Mesenteric fat pad (tissue), 1 donor: ENCODE measurements around the gene KLK11. TPM values are rescaled to one million over a fixed set of nuclear protein-coding genes. Genes with fewer than 3 reads are reported as not detected.
A peak's percentile ranks its signal among the peaks of the same experiment; 100 is the strongest.

Experiments used
- DNase-seq: peaks from one replicate; pipeline ENCODE4 v3.0.0-alpha.2; 2020; ENCODE audit warnings: low spot score
- total RNA-seq: library from RNA; stranded (reverse); fragmentation: NEBNext Ultra II Directional; extraction: Animal tissue kit (Norgen Biotek cat#: 25700); gene quantifications from one replicate; pipeline ENCODE4 v1.2.1, GENCODE V29; 2021
- donor health status: DM: yes; HTN: yes; CAD: no.

Gene KLK11
- total RNA-seq, 1 donor from 2014 or later, result not detected

DNA sequence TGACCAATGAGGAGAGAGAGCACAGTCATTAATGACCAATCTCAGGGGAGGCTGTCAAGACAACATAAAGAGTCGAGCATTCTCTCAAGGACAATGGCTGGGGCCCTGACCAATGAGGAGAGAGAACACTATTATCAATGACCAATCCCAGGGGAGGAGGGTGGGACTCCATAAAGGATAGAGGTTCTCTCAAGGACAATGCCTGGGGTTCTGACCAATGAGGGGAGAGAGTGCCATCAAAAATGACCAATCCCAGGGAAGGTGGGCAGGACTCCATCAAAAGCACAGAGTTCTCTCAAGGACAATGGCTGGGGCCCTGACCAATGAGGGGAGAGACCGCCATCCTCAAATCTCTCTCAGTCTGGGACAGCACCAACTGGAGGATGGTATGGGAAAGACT is 3.3 kb upstream of the KLK11 start:
- peak; percentile 68 for DNase-seq

DNA sequence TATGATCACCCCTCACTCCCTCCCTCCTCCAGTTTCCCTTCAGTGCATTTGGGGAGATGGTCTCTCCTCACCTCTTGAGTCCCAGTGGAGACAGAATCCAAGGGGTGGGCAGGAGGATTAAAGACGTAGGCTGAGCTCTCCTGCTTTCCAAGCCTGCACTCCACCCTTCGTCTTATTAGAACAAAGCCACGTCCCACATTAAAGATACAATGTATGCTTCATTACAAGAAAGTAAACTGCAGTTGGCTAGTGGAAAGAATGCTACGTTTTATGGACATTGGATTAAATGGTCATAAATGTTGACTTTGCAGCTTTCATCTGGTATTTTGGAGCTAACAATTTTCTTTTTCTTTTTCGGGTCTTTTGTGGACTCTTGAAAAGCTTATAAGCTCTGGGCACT is 1.5 kb upstream of the KLK11 start:
- no peak for DNase-seq

DNA sequence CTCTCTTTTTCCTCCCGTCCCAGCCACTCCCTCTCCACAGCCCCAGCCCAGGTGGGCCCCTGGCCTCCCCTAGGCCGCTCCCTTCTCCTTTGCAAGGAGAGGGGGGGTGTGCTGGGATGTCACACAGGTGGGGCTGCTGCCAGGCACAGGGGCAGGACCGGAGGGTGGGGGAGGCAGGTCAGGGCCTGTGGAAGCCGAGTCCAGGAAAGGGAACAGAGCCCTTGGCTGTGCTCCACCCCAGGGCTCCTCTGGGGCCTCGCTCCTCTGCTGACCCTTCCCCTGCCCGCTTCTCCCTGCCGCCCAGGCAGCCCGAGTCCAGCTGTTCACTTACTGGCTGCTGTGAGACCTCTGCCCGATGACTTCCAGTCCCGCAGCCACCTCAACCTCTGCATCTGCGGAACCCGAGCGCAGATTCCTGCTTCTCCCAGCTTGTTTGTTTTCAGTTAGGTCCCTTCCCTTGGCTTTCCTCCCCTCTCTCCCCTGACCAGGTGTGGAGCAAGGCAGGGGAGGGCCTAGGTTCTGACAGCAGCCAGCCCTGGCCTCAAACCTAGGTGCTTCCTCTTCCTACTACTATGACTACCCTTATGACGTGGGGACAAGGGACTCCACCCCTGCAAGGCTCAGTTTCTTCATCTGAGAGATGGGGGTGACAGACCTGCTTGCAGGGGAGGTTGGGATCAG is 850 bp upstream of the KLK11 start:
- DNase-seq, result peak; percentile 60

DNA sequence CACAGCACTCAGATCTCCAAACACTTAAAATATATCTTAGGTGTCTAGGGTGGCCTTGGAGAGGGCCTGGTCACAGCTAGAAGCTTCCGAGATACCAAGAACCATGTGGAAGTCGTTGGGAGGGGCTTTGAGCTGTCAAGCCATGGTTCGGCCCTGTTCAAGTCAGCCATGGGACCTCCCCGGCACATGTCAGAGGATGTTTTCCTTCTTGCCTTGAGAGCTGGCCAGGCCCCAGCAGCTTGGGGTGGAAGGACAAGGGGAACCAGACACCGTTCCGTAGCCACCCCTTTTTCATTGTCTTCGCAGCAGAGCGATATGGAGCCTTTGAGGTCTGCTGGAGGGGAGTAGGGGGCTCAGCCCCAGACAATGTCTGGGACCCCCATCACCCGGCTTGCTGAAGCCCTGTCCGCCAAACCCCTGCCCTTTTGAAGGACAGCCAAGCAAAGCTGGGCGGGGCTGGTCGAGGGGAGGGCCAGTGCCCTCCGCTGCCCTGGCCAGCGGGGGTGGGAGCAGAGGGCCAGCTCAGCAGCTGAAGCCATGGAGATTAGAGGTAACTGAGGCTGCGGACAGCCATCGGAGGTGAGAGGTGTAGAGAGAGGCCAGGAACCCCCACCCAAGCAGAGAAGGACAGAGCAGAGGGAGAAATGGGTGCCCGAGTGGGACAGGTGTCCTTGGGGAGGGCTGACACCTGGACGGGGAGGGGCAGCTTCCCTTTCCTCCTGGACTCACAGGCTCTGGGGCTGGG is 435 bp downstream of the KLK11 start:
- no peak for DNase-seq

DNA sequence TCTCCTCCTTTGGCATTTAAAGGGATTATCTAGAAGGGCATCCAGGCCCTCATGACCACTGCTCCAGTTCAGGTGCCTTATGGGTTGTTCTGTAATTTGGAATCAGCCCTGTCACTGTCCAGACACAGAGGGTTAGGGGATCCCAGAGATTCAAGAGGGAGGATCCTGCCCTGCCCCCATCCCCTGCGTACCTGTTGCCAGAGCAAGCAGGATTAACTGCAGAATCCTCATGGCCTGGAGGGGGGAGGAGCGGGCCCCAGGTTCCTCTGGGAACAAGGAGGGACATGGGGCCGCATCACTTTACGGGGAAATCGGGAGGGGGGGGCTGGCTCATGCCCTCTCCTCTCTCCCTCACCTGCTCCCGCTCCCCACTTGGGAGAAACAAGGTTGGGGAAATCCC is 1.0 kb downstream of the KLK11 start:
- DNase-seq, result no peak

DNA sequence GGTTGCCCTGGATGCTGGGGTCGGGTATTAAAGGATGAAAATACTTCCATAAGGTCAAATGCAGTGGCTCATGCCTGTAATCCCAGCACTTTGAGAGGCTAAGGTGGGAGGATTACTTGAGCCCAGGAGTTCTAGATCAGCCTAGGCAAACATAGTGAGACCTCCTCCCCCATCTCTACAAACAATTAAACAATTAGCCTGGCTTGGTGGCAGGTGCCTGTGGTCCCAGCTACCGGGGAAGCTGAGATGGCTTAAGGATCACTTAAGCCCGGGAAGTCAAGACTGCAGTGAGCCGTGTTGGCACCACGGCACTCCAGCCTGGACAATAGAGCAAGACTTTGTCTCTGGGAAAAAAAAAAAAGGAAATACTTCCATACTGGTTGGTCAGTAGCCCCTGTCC is 1.5 kb downstream of the KLK11 start:
- DNase-seq, result no peak

DNA sequence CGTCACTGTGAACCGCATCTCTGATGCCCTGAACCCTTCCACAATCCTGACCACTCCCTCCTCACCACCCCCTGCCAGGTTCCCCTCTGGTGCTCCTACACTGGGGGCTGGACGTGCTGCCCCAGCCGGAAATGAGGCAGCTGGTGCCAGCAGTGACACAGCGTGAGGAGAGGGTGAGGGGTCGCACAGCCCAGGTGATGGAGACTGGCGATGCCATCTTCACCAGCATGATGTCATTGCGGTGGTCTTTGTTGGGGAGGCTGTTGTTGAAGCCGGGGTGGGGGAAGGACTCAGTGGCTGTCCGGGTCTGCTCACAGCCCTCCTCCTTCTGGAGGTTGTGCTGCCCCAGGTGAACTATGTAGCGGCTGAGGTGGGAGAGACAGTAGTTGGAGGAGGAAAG is 2.5 kb downstream of the KLK11 start:
- no peak for DNase-seq

DNA sequence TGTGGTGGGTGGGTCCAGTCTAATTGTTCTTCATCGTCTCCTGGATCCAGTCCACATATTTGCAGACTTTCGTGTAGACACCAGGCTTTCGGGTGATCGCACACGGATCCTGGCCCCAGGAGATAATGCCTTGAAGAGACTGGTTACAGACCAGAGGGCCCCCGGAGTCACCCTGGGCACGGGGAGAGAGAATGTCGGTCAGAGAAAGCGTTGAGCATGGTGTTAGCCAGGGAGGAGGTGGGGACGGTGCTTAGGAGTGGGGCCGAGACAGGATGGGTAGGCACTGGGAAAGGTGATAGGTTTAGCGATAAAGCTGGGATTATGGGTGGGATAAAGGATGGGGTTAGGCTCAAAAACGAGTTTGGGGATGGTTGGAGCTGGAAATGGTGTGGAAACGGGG is 3.9 kb downstream of the KLK11 start:
- DNase-seq, result no peak

DNA sequence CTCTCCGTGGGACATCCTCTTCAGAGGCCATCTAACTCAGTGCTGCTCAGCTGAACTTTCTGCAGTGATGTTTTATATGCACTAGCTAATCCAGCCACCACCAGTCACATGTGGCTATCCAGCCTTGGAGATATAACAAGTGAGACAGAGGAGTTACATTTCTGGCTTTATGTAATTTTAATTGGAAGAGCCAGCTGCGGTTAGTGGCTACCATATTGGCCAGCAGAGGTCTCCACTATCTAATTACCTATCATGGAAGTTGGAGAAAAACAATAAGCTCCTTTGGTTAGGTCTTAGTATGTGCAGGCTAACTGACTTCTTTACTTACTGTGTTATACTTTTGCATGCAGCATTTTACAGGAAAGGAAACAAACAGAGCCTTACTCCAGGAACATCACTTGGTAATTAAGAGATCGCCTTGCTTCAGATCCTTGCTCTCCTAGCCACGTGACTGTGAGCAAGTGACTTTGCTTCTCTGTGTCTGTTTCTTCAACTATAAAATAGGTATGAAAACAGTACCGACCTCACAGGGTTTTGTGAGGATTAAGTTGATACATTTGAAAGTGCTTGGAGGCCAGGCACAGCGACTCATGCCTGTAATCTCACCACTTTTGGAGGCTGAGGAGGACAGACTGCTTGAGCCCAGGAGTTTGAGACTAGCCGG is 5.3 kb downstream of the KLK11 start:
- no peak for DNase-seq

DNA sequence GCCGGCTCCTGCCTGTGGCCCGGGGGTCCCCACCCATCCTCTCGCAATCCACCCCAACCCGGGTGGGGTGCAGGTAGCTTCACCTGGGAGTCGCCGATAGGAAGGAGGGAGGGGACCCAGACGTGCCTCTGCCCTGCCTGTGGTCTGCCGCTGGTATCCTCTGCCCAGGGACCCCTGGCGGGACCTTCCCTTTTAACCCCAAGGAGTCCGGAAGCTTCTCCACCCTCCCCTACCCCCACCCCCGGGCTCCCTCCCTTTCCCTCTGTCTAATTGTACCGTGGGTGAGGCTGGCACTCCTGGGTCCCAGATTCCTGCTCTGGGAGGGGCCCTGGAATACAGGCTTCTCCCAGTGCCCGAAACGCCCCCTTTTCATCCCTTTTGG is 6.9 kb downstream of the KLK11 start, which contains the start of gene KLK10:
TSS of gene KLK10 (minus strand) at position 166 of the 382 bp plus-strand sequence. CDS start 579 bp downstream, outside the sequence.
- no peak for DNase-seq

DNA sequence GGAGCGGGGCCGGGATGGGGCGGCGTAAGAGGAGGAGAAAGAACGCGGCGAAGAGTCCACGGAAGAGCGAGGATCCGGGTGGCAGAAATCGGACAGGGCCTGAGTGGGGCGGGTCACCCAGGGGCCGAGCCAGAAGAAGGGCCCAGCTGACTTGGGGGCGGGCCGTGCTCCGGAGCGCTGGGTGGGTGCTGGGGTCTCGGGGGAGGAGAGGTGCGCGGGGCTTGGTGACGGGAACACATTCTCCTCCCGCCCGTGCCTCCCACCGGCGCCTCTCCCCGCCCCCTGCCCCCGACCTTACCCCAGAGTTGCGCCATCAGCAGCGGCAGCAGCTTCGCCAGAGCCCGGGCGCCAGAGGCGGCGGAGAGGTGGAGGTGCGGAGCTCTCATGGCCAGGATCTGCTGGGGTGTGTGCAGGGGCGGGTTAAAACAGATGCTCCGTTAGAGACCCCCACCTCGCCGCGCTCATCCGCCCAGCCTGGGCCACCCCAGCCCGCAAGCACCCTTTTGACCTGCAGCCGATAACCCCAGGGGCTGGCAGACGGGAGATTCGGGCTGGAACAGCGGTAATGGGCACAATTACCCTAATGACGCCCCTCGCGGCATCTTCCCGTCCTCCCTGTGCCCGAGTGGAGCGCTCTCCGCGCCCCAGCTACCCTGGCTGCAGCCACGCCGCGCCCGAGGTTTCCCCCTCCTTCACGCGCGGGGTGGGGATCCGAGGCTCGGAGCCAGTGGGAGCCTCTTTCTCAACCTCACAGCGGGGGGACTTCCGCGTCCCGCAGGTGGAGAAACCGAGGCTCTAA is 7.5 kb downstream of the KLK11 start:
- DNase-seq, result no peak

DNA sequence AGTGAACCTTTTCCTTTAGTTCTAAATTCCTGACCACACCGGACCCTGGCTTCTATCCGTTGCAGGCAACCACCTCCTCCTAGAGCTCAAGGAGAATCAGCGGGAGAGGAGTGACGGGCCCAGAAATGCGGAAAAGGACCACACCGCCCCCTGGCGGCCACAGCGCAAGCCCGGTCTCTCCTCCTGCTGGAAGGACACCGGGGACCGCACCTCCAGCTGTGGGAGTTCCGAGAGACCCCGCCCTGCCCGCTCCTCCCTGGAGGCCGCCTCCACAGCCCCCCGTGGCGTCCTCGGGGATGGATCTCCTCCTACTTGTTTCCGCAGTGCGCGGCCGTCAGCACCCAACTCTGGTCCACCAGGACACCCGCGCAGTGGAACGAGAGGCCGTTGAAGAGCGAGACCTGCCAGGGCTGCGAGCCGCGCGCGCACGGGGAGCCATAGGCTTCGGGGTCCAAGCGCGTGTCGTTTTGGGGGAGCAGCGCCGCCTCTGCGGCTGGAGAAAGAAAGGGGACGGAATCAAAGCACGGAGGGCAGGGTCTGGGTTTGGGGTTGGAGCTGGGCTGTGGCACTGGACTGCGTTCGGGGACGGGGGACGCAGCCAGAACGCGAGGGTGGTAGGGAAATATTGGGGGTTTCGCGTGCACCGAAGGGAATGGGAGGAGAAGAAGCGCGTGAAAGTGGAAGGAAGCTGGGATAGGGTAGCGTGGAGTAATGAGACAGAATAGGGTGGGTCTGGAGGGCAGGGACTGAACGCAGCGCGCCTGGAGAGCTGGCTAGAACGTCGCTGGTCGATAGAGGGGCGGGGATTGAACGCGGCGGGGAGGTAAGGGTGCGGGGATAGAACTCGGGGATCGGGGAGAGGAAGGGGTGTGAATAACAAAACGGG is 9.4 kb downstream of the KLK11 start:
- no peak for DNase-seq

DNA sequence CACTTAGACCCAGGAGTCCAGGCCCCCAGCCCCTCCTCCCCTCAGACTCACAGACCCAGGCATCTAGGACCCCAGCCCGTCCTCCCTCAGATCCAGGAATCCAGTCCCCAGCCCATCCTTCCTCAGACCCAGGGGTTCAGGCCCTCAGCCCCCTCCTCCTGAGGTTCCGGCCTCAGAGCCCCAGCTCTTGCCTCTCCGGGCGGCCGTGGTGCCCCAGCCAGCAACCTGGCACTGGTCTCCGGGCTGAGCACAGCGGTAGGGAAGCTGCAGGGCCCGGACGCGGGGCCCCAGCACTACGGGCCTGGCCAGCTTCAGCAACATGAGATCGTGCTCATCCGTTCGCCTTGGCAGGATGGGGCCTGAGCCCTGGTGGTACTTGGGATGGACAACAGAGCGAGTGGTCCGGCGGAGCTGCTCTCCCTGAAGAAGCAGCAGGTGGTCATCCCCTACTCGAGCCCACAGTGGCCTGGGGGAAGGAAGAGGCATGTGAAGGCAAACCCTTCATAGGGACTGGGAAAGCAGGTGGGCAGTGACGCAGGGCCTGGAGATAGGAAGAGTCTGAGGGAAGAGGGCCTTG is 10.6 kb downstream of the KLK11 start:
- no peak for DNase-seq

DNA sequence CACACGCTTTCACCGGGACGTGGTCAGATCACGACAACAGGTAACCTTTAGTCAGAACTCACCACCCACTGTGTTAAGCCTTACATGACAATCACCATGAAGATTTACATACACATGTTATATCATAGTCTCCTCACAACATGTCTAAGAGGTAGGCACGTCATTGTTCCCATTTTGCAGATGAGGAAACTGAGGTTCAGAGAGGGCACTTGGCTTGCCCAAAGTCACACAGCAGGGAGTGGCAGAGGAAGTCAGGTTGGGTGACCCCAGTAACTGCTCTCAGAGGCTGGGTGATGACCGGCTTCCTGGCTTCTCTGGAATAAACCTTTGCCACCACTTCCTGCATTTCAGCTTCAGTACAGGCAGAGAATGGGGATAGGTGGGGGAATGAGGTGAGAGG is 12.2 kb downstream of the KLK11 start:
- no peak for DNase-seq

DNA sequence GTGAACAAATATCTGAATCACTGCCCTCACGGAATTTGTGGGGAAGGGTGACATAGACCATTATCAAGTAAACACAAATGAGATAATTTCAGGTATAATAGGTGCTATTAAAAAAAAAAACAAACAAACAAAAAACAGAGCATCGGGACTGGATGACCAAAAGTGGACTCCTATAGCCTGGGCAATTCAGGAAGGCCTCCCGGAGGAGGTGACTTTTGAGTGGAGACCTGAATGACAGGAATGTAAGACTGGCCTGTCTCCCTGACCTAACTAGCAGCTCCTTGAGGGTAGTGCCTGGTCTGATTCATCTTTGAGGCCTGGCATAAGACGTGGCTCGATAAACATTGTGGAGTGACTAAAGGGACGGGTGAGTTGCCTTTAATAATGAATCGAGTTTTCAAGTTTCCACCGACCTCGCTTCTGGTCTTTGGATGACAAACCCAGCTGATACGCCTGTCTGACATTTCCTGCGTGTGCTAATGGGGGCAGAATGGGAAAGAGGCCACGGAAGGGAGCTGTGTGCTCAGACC is 13.7 kb downstream of the KLK11 start:
- no peak for DNase-seq

DNA sequence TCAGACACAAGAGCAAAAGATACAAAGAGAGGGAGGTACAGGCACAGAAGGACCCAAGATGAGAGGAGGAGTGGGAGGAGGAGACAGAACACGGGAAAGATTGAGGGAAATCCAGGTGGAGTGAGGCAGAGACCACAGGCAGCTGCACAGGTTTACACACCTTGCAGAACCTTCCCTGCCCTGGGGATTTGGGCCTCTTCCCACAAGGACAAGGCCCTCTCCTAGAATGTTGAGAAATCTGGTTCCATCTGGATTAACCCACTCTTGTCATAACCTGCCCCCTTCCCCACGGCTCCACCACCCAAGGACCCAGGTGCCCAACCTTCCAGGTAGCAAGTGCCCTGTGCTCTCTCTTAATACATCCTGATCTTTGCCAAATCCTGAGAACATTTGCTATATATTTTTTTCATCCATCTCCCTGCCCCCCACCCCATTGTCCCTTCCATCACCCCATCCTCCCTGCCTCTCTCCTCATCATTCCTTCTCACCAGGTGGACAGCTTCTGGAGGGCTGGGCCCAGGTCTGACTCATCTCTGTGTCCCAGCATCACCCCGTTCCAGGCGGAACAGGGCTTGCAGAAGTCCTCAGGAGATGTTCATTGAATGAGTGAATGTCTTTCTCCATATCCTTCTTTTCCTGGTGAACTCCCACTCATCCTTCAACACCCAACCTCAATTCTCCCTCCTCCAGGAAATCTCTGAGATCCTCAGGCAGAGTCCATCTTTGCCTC is 16.2 kb downstream of the KLK11 start:
- peak; percentile 57 for DNase-seq

DNA sequence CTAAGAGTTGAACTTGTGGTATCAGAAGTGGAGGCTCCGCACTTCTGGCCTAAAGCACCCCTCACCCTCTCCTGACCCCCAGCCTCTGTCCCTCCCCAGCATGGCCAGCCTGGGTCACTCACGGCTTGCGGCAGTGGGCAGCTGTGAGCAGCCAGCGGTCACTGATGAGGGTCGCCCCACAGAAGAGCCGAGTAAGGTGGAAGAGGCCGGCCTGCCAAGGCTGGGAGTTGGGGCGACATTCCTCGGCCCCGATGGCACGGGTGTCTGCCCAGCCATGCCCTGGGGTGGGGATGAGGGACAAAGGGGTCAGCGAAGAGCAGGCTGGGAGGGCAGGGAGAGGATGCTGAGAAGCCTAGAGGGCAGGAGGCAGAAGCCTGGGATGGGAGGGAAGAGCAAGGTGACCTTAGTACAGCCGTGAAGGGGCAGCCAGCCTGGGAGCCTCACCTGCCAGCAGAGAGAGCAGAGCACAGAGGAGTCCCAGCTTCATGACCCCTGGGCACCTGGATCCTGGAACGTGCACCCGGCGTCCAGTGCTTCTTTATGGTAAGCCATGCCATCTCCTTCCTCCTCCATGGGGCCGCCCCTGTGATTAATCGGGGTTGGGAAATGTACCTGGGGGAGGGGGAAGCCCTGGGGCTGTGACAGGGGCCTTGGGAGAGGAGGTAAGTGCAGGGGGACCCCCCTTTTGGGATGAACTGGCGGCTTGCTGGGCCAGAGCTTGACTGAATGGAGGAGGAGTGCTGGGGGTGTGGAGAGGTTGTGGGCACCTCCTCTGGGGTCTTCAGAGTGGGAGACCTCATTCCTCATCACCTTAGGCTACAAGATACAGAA is 17.1 kb downstream of the KLK11 start:
- DNase-seq, result peak; percentile 85

DNA sequence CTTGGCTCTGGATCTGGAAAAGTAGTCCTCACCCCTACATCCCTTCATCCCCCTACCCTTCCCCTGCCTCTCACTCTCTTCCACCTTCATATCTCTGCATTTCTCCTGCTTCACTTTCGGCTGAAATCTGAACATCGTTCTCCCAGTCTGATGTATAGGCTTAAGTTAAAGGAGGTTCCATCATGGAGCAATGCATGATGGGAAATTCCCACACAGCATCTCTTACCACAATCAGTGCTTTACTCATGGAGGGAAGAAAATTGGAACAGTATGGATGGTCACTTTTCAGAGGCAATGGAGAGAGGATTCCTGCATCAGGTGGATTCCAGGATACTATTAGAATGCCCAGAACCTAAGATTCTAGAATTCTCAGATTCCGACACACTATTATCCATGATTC is 18.9 kb downstream of the KLK11 start:
- DNase-seq, result no peak
